GM23338 (cell line): ENCODE results near the gene ITPRIPL2. TPM values are rescaled to one million over a fixed set of nuclear protein-coding genes. Genes with fewer than 3 reads are reported as not detected.

Experiments used
- ATAC-seq: fragments of 200-7000 bp; cut with Tn5 transposase; 3 replicates; pipeline ENCODE4 v1.9.1; 2020
- DNase-seq: peaks from one replicate; pipeline ENCODE4 v3.0.0-alpha.2; 2015; ENCODE audit warnings: low spot score
- H2AFZ ChIP-seq: fragments of 200-600 bp; sonication (generic); 2 replicates; pipeline ENCODE4 v1.8.0; 2016; ENCODE audit warnings: antibody characterized with exemption, mild to moderate bottlenecking, moderate library complexity
- H3F3A ChIP-seq: fragments of 200-600 bp; sonication (generic); replicated peaks from 2 replicates; pipeline ENCODE4 v1.8.0; 2017; ENCODE audit warnings: antibody characterized with exemption, mixed run types, low read depth
- H3K27ac ChIP-seq: fragments of 200-600 bp; sonication (generic); 2 replicates; pipeline ENCODE4 v1.6.1; 2016; ENCODE audit warnings: low read depth
- H3K27me3 ChIP-seq: fragments of 200-600 bp; sonication (generic); 2 replicates; pipeline ENCODE4 v1.8.0; 2016; ENCODE audit warnings: mild to moderate bottlenecking, mixed run types, moderate library complexity; ENCODE audit not compliant: insufficient read depth
- H3K36me3 ChIP-seq: fragments of 200-600 bp; sonication (generic); 2 replicates; pipeline ENCODE4 v1.8.0; 2016; ENCODE audit warnings: mild to moderate bottlenecking; ENCODE audit not compliant: insufficient read depth
- H3K4me1 ChIP-seq: fragments of 200-600 bp; sonication (generic); 2 replicates; pipeline ENCODE4 v1.8.0; 2016; ENCODE audit warnings: mild to moderate bottlenecking, moderate library complexity; ENCODE audit not compliant: insufficient read depth
- H3K4me2 ChIP-seq: fragments of 200-600 bp; sonication (generic); 2 replicates; pipeline ENCODE4 v1.7.1; 2017; ENCODE audit warnings: mixed run types
- H3K4me3 ChIP-seq: fragments of 200-600 bp; sonication (generic); 2 replicates; pipeline ENCODE4 v1.6.1; 2016; ENCODE audit warnings: mixed run types
- H3K79me2 ChIP-seq: fragments of 200-600 bp; sonication (generic); replicated peaks from 2 replicates; pipeline ENCODE4 v1.8.0; 2017; ENCODE audit warnings: mild to moderate bottlenecking; ENCODE audit not compliant: insufficient read depth
- H3K9me2 ChIP-seq: fragments of 200-600 bp; sonication (generic); 2 replicates; pipeline ENCODE4 v1.8.0; 2017; ENCODE audit not compliant: insufficient read depth
- H4K20me1 ChIP-seq: fragments of 200-600 bp; sonication (generic); replicated peaks from 2 replicates; pipeline ENCODE4 v1.8.0; 2017; ENCODE audit warnings: mild to moderate bottlenecking; ENCODE audit not compliant: insufficient read depth
- H3K27ac Mint-ChIP-seq: 2 replicates; pipeline ENCODE4 v1.8.0; 2020; ENCODE audit warnings: inconsistent platforms, mild to moderate bottlenecking, moderate library complexity, mixed read lengths
- H3K27me3 Mint-ChIP-seq: 3 replicates; pipeline ENCODE4 v1.8.0; 2022; ENCODE audit warnings: low read depth, mild to moderate bottlenecking, moderate library complexity, mixed read lengths, inconsistent platforms; ENCODE audit not compliant: insufficient read depth, poor library complexity
- H3K36me3 Mint-ChIP-seq: 3 replicates; pipeline ENCODE4 v1.8.0; 2021; ENCODE audit warnings: low read depth, mild to moderate bottlenecking, inconsistent platforms, moderate library complexity, mixed read lengths
- H3K4me1 Mint-ChIP-seq: 3 replicates; pipeline ENCODE4 v1.8.0; 2020; ENCODE audit warnings: mild to moderate bottlenecking, inconsistent platforms, mixed read lengths
- H3K4me3 Mint-ChIP-seq: 3 replicates; pipeline ENCODE4 v1.8.0; 2021; ENCODE audit warnings: moderate library complexity, mild to moderate bottlenecking, inconsistent platforms, mixed read lengths
- H3K9me3 Mint-ChIP-seq: 3 replicates; pipeline ENCODE4 v1.8.0; 2020; ENCODE audit warnings: moderate library complexity, mild to moderate bottlenecking, inconsistent platforms, mixed read lengths
- CREB1 ChIP-seq: fragments of 250-450 bp; sonication (Bioruptor Pico); IDR thresholded peaks from 2 replicates; pipeline ENCODE4 v1.5.0; 2020; ENCODE audit warnings: low read depth, mild to moderate bottlenecking, moderate library complexity
- EZH2 ChIP-seq: fragments of 200-600 bp; sonication (generic); IDR thresholded peaks from one replicate; pipeline ENCODE4 v1.8.0; 2017; ENCODE audit warnings: antibody characterized with exemption, mild to moderate bottlenecking, low read depth; ENCODE audit not compliant: unreplicated experiment
- EZH2phosphoT487 ChIP-seq: fragments of 200-600 bp; sonication (generic); IDR thresholded peaks from one replicate; pipeline ENCODE4 v1.8.1; 2018; ENCODE audit warnings: antibody characterized with exemption; ENCODE audit not compliant: unreplicated experiment
- JUNB ChIP-seq: IDR thresholded peaks from one replicate; pipeline ENCODE4 v1.6.1; 2016; ENCODE audit warnings: antibody characterized with exemption; ENCODE audit not compliant: unreplicated experiment
- NANOG ChIP-seq: IDR thresholded peaks from 2 replicates; pipeline ENCODE4 v1.6.1; 2016; ENCODE audit warnings: antibody characterized with exemption, borderline replicate concordance
- POLR2AphosphoS5 ChIP-seq: IDR thresholded peaks from 2 replicates; pipeline ENCODE4 v1.6.1; 2016; ENCODE audit warnings: antibody characterized with exemption, low read depth
- STAT1 ChIP-seq: IDR thresholded peaks from one replicate; pipeline ENCODE4 v1.6.1; 2016; ENCODE audit warnings: antibody characterized with exemption; ENCODE audit not compliant: unreplicated experiment
- ZNF114 ChIP-seq: fragments of 250-450 bp; sonication (Bioruptor Pico); IDR thresholded peaks from 2 replicates; pipeline ENCODE4 v1.5.0; 2020; ENCODE audit warnings: mild to moderate bottlenecking, moderate library complexity
- ZNF331 ChIP-seq: fragments of 250-450 bp; sonication (Bioruptor Pico); IDR thresholded peaks from 2 replicates; pipeline ENCODE4 v1.5.0; 2020; ENCODE audit warnings: low read depth, mild to moderate bottlenecking, moderate library complexity
- polyA plus RNA-seq: library from polyadenylated mRNA; unstranded; fragments of >200 nt; fragmentation: Nextera tagmentation; extraction: Ambion mirVana; gene quantifications from 2 replicates; pipeline ENCODE4 v1.2.1, GENCODE V29; 2016
- total RNA-seq: library from RNA; depleted of rRNA; stranded (reverse); fragments of >200 nt; shearing (Covaris generic); gene quantifications from 2 replicates; pipeline ENCODE4 v1.2.3, GENCODE V29; 2014
- TF ChIP-seq, protein P1 (sequence below): fragments of 250-450 bp; sonication (Bioruptor Pico); IDR thresholded peaks from 2 replicates; pipeline ENCODE4 v1.5.0; 2020; ENCODE audit warnings: mild to moderate bottlenecking, moderate library complexity
- TF ChIP-seq, protein P2 (sequence below): IDR thresholded peaks from 2 replicates; pipeline ENCODE4 v1.6.1; 2016; ENCODE audit warnings: antibody characterized with exemption
- TF ChIP-seq, protein P3 (sequence below), 2 experiments: fragments of 200-600 bp in 1 of 2; sonication (generic) in 1 of 2; conservative IDR thresholded peaks; 2 replicates each; pipeline versions ENCODE4 v1.5.1 to v1.6.1; 2016 to 2017; ENCODE audit warnings: antibody characterized with exemption in 2 of 2, low read depth in 2 of 2, mild to moderate bottlenecking in 2 of 2, moderate library complexity in 1 of 2
- TF ChIP-seq, protein P4 (sequence below): IDR thresholded peaks from one replicate; pipeline ENCODE4 v1.6.1; 2018; ENCODE audit warnings: antibody characterized with exemption; ENCODE audit not compliant: unreplicated experiment

Gene ITPRIPL2
- total and polyA plus RNA-seq, 2 experiments from 2014 or later, result 0.94 to 8.3 TPM

DNA sequence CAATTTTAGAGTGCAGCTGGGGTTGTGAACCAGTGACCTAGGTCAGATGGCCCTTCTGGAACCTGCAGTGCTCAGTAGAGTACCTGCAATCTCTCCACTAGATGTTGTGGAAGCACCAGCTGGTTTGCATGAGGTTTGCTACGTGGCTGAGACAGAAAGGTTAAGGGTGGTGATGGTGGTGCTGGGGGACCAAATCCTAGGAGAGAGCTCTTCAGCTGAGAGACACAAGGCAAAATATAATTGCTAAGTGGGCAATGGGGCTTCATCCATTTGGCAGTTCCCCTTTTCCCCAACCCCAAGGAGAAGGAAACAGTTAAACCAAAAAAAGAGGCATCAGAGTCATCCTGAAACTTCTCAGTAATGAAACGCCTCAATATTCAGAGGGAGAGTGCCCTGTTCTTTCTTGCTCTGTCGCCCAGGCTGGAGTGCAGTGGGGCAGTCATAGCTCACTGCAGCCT, 13.9 kb downstream of the ITPRIPL2 start:
- H3K4me2 ChIP-seq, result no peak overlapping the region
- Mint-ChIP-seq H3K27me3 (peaks cover 7% of the 10 kb centered on the region), H3K27ac (no peak overlapping the region), H3K36me3 (no peaks in the 10 kb centered on the region), H3K9me3 (peaks cover 12% of the 10 kb centered on the region; the same call in 2 of the 3 replicates), H3K4me1 (peaks cover 24% of the 10 kb centered on the region), H3K4me3 (no peak overlapping the region)
- H3K4me3 ChIP-seq, result no peak overlapping the region
- H2AFZ ChIP-seq, result no peak overlapping the region
- ATAC-seq, result no peak
- H3K9me2 ChIP-seq, result no peaks in the 10 kb centered on the region
- no peak for DNase-seq
- no peaks in the 10 kb centered on the region for H3K79me2 ChIP-seq
- H3K36me3 ChIP-seq, result no peaks in the 10 kb centered on the region
- H3K27me3 ChIP-seq, result no peaks in the 10 kb centered on the region
- no peak overlapping the region for H3K27ac ChIP-seq
- no peaks in the 10 kb centered on the region for H4K20me1 ChIP-seq
- H3K4me1 ChIP-seq, result peaks cover 20% of the 10 kb centered on the region
- no peak for TF ChIP-seq EZH2phosphoT487
- no peak for TF ChIP-seq CREB1 (CRISPR knock-in tag)
- no peak for TF ChIP-seq NANOG
- TF ChIP-seq POLR2AphosphoS5, result no peak
- TF ChIP-seq EZH2, result no peak
- TF ChIP-seq, protein P1, sequence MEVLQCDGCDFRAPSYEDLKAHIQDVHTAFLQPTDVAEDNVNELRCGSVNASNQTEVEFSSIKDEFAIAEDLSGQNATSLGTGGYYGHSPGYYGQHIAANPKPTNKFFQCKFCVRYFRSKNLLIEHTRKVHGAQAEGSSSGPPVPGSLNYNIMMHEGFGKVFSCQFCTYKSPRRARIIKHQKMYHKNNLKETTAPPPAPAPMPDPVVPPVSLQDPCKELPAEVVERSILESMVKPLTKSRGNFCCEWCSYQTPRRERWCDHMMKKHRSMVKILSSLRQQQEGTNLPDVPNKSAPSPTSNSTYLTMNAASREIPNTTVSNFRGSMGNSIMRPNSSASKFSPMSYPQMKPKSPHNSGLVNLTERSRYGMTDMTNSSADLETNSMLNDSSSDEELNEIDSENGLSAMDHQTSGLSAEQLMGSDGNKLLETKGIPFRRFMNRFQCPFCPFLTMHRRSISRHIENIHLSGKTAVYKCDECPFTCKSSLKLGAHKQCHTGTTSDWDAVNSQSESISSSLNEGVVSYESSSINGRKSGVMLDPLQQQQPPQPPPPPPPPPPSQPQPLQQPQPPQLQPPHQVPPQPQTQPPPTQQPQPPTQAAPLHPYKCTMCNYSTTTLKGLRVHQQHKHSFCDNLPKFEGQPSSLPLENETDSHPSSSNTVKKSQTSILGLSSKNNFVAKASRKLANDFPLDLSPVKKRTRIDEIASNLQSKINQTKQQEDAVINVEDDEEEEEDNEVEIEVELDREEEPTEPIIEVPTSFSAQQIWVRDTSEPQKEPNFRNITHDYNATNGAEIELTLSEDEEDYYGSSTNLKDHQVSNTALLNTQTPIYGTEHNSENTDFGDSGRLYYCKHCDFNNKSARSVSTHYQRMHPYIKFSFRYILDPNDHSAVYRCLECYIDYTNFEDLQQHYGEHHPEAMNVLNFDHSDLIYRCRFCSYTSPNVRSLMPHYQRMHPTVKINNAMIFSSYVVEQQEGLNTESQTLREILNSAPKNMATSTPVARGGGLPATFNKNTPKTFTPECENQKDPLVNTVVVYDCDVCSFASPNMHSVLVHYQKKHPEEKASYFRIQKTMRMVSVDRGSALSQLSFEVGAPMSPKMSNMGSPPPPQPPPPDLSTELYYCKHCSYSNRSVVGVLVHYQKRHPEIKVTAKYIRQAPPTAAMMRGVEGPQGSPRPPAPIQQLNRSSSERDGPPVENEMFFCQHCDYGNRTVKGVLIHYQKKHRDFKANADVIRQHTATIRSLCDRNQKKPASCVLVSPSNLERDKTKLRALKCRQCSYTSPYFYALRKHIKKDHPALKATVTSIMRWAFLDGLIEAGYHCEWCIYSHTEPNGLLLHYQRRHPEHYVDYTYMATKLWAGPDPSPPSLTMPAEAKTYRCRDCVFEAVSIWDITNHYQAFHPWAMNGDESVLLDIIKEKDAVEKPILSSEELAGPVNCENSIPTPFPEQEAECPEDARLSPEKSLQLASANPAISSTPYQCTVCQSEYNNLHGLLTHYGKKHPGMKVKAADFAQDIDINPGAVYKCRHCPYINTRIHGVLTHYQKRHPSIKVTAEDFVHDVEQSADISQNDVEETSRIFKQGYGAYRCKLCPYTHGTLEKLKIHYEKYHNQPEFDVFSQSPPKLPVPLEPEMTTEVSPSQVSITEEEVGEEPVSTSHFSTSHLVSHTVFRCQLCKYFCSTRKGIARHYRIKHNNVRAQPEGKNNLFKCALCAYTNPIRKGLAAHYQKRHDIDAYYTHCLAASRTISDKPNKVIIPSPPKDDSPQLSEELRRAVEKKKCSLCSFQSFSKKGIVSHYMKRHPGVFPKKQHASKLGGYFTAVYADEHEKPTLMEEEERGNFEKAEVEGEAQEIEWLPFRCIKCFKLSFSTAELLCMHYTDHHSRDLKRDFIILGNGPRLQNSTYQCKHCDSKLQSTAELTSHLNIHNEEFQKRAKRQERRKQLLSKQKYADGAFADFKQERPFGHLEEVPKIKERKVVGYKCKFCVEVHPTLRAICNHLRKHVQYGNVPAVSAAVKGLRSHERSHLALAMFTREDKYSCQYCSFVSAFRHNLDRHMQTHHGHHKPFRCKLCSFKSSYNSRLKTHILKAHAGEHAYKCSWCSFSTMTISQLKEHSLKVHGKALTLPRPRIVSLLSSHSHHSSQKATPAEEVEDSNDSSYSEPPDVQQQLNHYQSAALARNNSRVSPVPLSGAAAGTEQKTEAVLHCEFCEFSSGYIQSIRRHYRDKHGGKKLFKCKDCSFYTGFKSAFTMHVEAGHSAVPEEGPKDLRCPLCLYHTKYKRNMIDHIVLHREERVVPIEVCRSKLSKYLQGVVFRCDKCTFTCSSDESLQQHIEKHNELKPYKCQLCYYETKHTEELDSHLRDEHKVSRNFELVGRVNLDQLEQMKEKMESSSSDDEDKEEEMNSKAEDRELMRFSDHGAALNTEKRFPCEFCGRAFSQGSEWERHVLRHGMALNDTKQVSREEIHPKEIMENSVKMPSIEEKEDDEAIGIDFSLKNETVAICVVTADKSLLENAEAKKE, result no peak
- TF ChIP-seq ZNF114 (CRISPR knock-in tag), result no peak
- TF ChIP-seq, protein P2, sequence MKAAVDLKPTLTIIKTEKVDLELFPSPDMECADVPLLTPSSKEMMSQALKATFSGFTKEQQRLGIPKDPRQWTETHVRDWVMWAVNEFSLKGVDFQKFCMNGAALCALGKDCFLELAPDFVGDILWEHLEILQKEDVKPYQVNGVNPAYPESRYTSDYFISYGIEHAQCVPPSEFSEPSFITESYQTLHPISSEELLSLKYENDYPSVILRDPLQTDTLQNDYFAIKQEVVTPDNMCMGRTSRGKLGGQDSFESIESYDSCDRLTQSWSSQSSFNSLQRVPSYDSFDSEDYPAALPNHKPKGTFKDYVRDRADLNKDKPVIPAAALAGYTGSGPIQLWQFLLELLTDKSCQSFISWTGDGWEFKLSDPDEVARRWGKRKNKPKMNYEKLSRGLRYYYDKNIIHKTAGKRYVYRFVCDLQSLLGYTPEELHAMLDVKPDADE, result no peak
- TF ChIP-seq, protein P3, sequence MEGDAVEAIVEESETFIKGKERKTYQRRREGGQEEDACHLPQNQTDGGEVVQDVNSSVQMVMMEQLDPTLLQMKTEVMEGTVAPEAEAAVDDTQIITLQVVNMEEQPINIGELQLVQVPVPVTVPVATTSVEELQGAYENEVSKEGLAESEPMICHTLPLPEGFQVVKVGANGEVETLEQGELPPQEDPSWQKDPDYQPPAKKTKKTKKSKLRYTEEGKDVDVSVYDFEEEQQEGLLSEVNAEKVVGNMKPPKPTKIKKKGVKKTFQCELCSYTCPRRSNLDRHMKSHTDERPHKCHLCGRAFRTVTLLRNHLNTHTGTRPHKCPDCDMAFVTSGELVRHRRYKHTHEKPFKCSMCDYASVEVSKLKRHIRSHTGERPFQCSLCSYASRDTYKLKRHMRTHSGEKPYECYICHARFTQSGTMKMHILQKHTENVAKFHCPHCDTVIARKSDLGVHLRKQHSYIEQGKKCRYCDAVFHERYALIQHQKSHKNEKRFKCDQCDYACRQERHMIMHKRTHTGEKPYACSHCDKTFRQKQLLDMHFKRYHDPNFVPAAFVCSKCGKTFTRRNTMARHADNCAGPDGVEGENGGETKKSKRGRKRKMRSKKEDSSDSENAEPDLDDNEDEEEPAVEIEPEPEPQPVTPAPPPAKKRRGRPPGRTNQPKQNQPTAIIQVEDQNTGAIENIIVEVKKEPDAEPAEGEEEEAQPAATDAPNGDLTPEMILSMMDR (conservative IDR thresholded peaks at IDR 0.05; ENCODE audit: low read depth in 2 of 2), result no peak
- TF ChIP-seq JUNB, result no peak
- TF ChIP-seq, protein P4, sequence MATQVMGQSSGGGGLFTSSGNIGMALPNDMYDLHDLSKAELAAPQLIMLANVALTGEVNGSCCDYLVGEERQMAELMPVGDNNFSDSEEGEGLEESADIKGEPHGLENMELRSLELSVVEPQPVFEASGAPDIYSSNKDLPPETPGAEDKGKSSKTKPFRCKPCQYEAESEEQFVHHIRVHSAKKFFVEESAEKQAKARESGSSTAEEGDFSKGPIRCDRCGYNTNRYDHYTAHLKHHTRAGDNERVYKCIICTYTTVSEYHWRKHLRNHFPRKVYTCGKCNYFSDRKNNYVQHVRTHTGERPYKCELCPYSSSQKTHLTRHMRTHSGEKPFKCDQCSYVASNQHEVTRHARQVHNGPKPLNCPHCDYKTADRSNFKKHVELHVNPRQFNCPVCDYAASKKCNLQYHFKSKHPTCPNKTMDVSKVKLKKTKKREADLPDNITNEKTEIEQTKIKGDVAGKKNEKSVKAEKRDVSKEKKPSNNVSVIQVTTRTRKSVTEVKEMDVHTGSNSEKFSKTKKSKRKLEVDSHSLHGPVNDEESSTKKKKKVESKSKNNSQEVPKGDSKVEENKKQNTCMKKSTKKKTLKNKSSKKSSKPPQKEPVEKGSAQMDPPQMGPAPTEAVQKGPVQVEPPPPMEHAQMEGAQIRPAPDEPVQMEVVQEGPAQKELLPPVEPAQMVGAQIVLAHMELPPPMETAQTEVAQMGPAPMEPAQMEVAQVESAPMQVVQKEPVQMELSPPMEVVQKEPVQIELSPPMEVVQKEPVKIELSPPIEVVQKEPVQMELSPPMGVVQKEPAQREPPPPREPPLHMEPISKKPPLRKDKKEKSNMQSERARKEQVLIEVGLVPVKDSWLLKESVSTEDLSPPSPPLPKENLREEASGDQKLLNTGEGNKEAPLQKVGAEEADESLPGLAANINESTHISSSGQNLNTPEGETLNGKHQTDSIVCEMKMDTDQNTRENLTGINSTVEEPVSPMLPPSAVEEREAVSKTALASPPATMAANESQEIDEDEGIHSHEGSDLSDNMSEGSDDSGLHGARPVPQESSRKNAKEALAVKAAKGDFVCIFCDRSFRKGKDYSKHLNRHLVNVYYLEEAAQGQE, result no peak
- no peak for TF ChIP-seq ZNF331 (CRISPR knock-in tag)
- no peak for TF ChIP-seq STAT1
- no peaks in the 10 kb centered on the region for H3F3A ChIP-seq
